Activated naive CD8-positive, alpha-beta T cell treated with anti-CD3 and anti-CD28 coated beads for 36 hours (primary cell): ENCODE data around the gene NOTCH1. TPM values are rescaled to one million over a fixed set of nuclear protein-coding genes. Genes with fewer than 3 reads are reported as not detected.
A peak's percentile ranks its signal among the peaks of the same experiment; 100 is the strongest.

Source experiments
- DNase-seq: peaks from one replicate; pipeline ENCODE4 v3.0.0; 2021
- H3K27ac Mint-ChIP-seq: one replicate; pipeline ENCODE4 v1.8.0; 2022; ENCODE audit warnings: mild to moderate bottlenecking, moderate library complexity, mixed read lengths
- H3K27me3 Mint-ChIP-seq: one replicate; pipeline ENCODE4 v1.8.0; 2022; ENCODE audit warnings: mild to moderate bottlenecking, mixed read lengths
- H3K36me3 Mint-ChIP-seq: one replicate; pipeline ENCODE4 v1.8.0; 2021; ENCODE audit warnings: mild to moderate bottlenecking, mixed read lengths
- H3K4me1 Mint-ChIP-seq: one replicate; pipeline ENCODE4 v1.8.0; 2021; ENCODE audit warnings: mixed read lengths
- H3K4me3 Mint-ChIP-seq: one replicate; pipeline ENCODE4 v1.8.0; 2022; ENCODE audit warnings: mild to moderate bottlenecking, moderate library complexity, mixed read lengths
- H3K9me3 Mint-ChIP-seq: one replicate; pipeline ENCODE4 v1.8.0; 2022; ENCODE audit warnings: mixed read lengths
- total RNA-seq, 2 experiments: library from RNA; stranded (reverse); gene quantifications; one replicate each; pipeline ENCODE4 v1.2.3, GENCODE V29; 2021

The NOTCH1 gene
- total RNA-seq, 2 experiments from 2014 or later: 48.2 to 51.6 TPM

DNA sequence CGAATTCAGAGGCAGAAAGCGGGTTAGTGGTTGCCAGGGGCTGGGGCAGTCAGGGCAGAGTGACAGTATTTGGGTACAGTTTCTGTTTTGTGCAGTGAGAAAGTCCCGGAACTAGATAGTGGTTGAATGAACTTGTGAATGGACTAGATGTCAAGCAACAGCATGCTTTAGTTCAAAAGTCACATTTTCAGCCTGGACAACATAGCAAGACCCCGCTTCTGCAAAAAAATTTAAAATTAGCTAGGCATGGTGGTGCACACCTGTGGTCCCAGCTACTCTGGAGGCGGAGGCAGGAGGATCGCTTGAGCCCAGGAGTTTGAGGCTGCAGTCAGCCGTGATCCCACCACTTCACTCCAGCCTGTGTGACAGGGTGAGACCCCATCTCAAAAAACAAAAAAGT lies 8.4 kb downstream of the NOTCH1 start:
- Mint-ChIP-seq H3K4me1 (peaks cover 51% of the 10 kb centered on the region), H3K36me3 (peaks cover 34% of the 10 kb centered on the region), H3K27me3 (no peaks in the 10 kb centered on the region), H3K9me3 (no peaks in the 10 kb centered on the region), H3K4me3 (no peak overlapping the region), H3K27ac (peak overlapping the region; percentile 37)
- DNase-seq: no peak

GRCh38 chr9:136536721-136537241 lies 9.1 kb downstream of the NOTCH1 start:
- Mint-ChIP-seq H3K4me1 (peaks cover 56% of the 10 kb centered on the region), H3K27me3 (no peaks in the 10 kb centered on the region), H3K4me3 (no peak overlapping the region), H3K9me3 (no peaks in the 10 kb centered on the region), H3K36me3 (peaks cover 37% of the 10 kb centered on the region), H3K27ac (peak overlapping the region; percentile 37)
- no peak for DNase-seq

DNA sequence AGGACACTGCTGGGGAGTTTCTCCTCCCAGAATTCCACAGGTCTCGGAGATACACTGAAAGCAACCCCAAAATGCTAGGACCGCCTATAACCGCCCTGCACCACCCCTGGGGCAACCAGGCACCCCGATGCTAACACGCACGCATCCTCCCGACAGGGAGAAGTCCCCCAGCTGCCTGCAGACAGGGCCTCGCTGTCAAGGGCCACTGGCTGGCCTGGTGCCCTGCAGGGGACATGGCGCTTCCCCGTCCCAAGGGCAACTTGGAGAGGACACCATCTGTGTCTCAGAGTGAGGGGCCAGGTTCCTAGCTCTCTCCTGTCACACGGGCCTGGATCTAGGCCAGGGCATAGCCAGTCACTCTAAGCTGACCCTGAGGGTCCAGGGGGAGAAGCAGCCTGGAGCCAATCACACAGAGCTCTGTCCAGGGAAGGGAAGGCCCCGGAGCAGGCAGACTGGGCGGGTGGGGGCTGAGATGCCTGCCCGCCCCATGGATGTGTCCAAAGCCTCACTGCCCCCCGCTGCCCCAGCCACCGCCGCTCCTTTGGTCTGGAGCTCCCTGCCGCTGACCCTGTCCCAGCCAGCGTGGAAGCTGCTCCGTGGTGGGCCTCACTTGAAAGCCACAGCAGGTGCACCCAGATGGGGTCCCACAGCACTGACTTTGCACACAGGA lies 9.7 kb downstream of the NOTCH1 start:
- Mint-ChIP-seq H3K4me1 (peaks cover 55% of the 10 kb centered on the region), H3K36me3 (peaks cover 37% of the 10 kb centered on the region), H3K9me3 (no peaks in the 10 kb centered on the region), H3K4me3 (no peak overlapping the region), H3K27me3 (no peaks in the 10 kb centered on the region), H3K27ac (no peak overlapping the region)
- DNase-seq: no peak

GRCh38 chr9:136535070-136535469 lies 10.8 kb downstream of the NOTCH1 start:
- Mint-ChIP-seq H3K4me3 (no peak overlapping the region), H3K27me3 (no peaks in the 10 kb centered on the region), H3K36me3 (peaks cover 33% of the 10 kb centered on the region), H3K27ac (no peak overlapping the region), H3K9me3 (no peaks in the 10 kb centered on the region), H3K4me1 (peaks cover 52% of the 10 kb centered on the region)
- no peak for DNase-seq

DNA sequence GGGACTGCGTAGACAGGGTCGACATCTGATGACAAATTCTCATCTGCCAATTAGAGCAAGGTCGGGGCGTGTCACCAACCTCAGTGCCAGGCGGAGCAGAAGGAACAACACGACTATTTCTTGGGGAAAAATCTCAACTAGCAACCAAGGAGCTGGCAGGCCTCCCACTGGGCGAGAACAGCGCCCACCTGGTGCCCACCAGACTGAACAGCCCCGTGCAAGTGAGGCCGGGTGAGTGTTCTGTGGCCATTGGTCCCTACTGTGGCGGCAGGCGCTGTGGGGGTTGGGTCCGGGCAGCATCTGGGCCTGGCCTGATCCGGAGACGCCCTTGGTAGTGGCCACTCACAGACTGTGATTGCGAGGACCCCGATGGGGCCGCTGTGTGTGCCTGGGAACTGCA lies 11.5 kb downstream of the NOTCH1 start:
- DNase-seq: no peak
- Mint-ChIP-seq H3K27ac (peak overlapping the region; percentile 91), H3K36me3 (peaks cover 30% of the 10 kb centered on the region), H3K4me1 (peaks cover 45% of the 10 kb centered on the region), H3K4me3 (peak overlapping the region; percentile 22), H3K27me3 (no peaks in the 10 kb centered on the region), H3K9me3 (no peaks in the 10 kb centered on the region)

DNA sequence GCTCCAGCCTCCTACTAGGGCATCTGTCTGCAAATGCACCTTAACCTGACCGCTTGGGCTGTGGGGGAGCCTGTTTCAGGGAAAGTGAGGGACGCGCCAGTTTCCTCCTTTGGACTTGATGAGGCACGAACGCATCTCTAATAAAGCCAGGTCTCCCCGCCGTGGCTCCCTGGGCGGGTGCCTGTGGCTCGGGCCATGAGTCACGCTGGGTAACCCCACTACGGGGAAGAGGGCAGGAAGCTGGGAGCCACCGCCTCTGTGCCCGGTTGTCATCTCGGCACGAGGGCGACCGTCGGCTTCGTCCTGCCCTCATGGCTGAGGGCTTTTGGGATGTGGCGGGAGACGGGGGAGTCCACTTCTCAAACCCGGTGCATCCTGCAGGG lies 12.1 kb downstream of the NOTCH1 start:
- Mint-ChIP-seq H3K4me3 (peak overlapping the region; percentile 43), H3K9me3 (no peaks in the 10 kb centered on the region), H3K27ac (peak overlapping the region; percentile 91), H3K36me3 (peaks cover 25% of the 10 kb centered on the region), H3K4me1 (peaks cover 39% of the 10 kb centered on the region), H3K27me3 (no peaks in the 10 kb centered on the region)
- DNase-seq: peak; percentile 81

- peak overlapping the region; percentile 67 for H3K4me3 Mint-ChIP-seq
- H3K4me1 Mint-ChIP-seq: peaks cover 36% of the 10 kb centered on the region
Measured at GRCh38 chr9:136532799-136533774, 12.8 kb downstream of the NOTCH1 start.

DNA sequence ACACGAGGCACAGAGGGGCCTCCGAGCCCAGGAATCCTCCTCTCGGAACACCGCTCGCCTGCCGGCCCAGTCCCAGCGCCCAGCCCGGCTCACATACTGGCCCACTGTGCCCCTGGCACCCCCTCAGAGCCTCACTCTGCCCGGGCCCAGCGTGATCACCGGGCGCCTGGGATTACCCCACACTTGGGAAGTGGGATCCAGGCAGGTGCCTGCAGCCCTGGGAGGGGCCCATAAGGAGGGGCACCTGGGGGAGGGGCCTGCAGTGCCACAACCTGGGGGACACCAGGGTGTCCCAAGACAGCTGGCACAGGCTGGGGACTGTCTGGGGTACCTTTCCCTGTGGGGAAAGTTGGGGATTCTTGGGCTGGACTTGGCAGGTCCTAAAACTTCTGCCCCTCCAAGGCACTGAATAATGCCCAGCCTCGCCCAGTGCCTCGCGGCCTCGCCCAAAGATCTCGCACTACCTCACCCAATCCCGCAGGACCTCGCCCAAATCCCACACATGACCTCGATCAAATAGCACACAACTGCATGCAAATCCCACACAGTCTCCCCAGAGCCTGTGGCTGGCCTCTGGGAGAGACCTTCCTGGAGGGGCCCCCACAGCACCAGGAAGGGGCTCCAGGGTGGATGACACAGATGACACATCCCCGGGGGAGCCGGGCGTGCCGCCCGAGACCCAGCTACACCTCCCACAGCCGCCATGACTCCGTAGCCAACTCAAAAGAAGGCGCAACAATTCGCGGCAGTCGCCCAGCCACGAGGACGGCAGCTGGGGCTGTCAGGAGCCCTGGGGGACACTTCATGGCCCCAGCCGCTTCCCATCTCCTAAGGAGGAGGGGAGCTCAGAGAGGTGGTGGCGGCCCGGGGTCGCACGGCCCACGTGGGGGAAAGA lies 13.7 kb downstream of the NOTCH1 start:
- Mint-ChIP-seq H3K9me3 (no peaks in the 10 kb centered on the region), H3K27ac (peak overlapping the region; percentile 91), H3K4me1 (peaks cover 31% of the 10 kb centered on the region), H3K27me3 (no peaks in the 10 kb centered on the region), H3K36me3 (peaks cover 16% of the 10 kb centered on the region), H3K4me3 (peak overlapping the region; percentile 67)
- no peak for DNase-seq

More at GRCh38 chr9:136532799-136533774, 12.8 kb downstream of the NOTCH1 start:
- peak overlapping the region; percentile 91 for H3K27ac Mint-ChIP-seq
- DNase-seq: peak; percentile 86
- no peaks in the 10 kb centered on the region for H3K27me3 Mint-ChIP-seq
- H3K36me3 Mint-ChIP-seq: peaks cover 22% of the 10 kb centered on the region
- H3K9me3 Mint-ChIP-seq: no peaks in the 10 kb centered on the region

DNA sequence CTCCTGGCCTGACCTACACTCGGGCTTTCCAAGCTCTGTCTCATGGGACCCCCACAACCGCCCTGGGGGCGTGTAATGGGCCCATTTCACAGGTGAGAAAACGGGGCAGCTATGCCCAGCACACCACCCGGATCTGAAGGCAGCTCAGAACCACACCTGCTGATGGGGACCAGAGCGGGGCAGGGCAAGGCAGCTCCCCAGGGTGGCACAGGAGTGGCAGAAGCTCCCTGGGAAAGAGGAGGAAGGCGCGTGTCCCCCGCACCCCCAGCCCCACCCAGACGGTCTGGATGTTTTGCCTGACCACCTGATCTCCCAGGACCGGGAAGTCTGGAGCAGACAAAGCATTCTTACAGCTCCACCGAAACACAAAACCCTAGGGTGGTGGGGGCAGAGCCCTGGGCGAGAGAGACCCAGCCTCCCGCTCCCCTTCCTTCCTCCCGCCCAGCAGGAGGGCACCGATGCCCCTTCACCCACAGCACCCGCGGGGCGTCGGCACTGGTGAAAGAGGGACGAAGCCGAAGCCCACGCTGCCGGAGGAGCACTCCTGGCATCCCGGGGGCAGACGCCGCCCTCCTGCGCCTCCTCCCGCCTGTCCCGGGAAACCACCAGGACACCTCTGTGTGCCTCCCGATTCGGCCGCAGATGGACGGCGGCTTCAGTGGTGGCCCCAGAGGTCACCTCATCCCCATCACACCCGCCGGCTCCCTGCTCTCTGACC lies 14.5 kb downstream of the NOTCH1 start:
- Mint-ChIP-seq H3K4me1 (peaks cover 30% of the 10 kb centered on the region), H3K27me3 (no peaks in the 10 kb centered on the region), H3K27ac (no peak overlapping the region), H3K4me3 (peak overlapping the region; percentile 4), H3K9me3 (no peaks in the 10 kb centered on the region), H3K36me3 (peaks cover 14% of the 10 kb centered on the region)
- DNase-seq: no peak

- no peak overlapping the region for H3K27ac Mint-ChIP-seq
- H3K36me3 Mint-ChIP-seq: peaks cover 14% of the 10 kb centered on the region
- no peak for DNase-seq
- peaks cover 30% of the 10 kb centered on the region for H3K4me1 Mint-ChIP-seq
- no peaks in the 10 kb centered on the region for H3K27me3 Mint-ChIP-seq
- no peak overlapping the region for H3K4me3 Mint-ChIP-seq
- no peaks in the 10 kb centered on the region for H3K9me3 Mint-ChIP-seq
Measured at GRCh38 chr9:136530461-136531089, 15.3 kb downstream of the NOTCH1 start.

- Mint-ChIP-seq H3K4me3 (no peak overlapping the region), H3K9me3 (no peaks in the 10 kb centered on the region)
Measured at GRCh38 chr9:136529516-136530460, 16.1 kb downstream of the NOTCH1 start.

GRCh38 chr9:136528716-136529341 lies 17.0 kb downstream of the NOTCH1 start:
- DNase-seq: no peak
- H3K27me3 Mint-ChIP-seq: no peaks in the 10 kb centered on the region
- H3K4me3 Mint-ChIP-seq: no peak overlapping the region
- peaks cover 23% of the 10 kb centered on the region for H3K4me1 Mint-ChIP-seq
- H3K9me3 Mint-ChIP-seq: no peaks in the 10 kb centered on the region
- H3K27ac Mint-ChIP-seq: no peak overlapping the region
- peaks cover 9% of the 10 kb centered on the region for H3K36me3 Mint-ChIP-seq

More at GRCh38 chr9:136529516-136530460, 16.1 kb downstream of the NOTCH1 start:
- Mint-ChIP-seq H3K27me3 (no peaks in the 10 kb centered on the region), H3K27ac (no peak overlapping the region), H3K36me3 (peaks cover 14% of the 10 kb centered on the region), H3K4me1 (peaks cover 30% of the 10 kb centered on the region)
- no peak for DNase-seq
